ENCODE measurements around the gene MYLK3. TPM values are rescaled to one million over a fixed set of nuclear protein-coding genes. Genes with fewer than 3 reads are reported as not detected.

Gene MYLK3
- total and polyA plus RNA-seq, 3 donors from 2014 or later: 18.4 to 88.8 (median 63.4) TPM

- H3K36me3 ChIP-seq (ENCODE audit: low read depth, missing control alignments): no peaks in the 10 kb centered on the region
- intact Hi-C loops (cut with DNase I; ENCODE audit: low total_unique reads): no loop called here
- WGBS, 2 donors: 0% methylated on average over 1 of the region's 1 CpG
Observed at GRCh38 chr16:46706642-46707041, 41.5 kb downstream of the MYLK3 start.

DNA sequence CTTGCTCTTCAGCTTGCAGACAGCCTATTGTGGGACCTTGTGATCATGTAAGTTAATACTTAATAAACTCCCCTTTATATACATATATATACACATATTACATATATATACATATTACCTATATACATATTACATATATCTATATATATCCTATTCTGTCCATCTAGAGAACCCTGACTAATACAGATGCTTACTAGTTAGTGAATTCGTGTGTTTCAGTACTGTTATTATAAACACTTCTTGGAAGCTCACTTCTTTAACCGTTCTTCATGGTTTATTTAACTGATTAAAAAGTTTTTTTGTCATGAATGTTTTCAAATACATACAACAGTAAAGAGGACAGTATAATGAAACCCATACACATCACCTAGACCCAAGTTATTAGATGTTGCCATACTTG, 46.1 kb downstream of the MYLK3 start:
- Histone ChIP-seq H3K9me3 (no peaks in the 10 kb centered on the region), H3K36me3 (ENCODE audit: low read depth, missing control alignments) (no peaks in the 10 kb centered on the region), H3K4me1 (no peaks in the 10 kb centered on the region), H3K4me3 (no peak overlapping the region), H3K27ac (no peak overlapping the region), H3K27me3 (no peaks in the 10 kb centered on the region)
- DNase-seq: no peak
- WGBS, 2 donors: 90 to 92% methylated on average over 2 of the region's 2 CpGs
- no peak for TF ChIP-seq POLR2A (IDR thresholded peaks at IDR 0.05)
- TF ChIP-seq CTCF (IDR thresholded peaks at IDR 0.05): no peak
- intact Hi-C loops (cut with DNase I; ENCODE audit: low total_unique reads): no loop called here

More at GRCh38 chr16:46706642-46707041, 41.5 kb downstream of the MYLK3 start:
- TF ChIP-seq CTCF (IDR thresholded peaks at IDR 0.05): no peak
- TF ChIP-seq POLR2A (IDR thresholded peaks at IDR 0.05): no peak
- no peaks in the 10 kb centered on the region for H3K4me1 ChIP-seq
- H3K9me3 ChIP-seq: no peaks in the 10 kb centered on the region
- no peak overlapping the region for H3K4me3 ChIP-seq
- no peaks in the 10 kb centered on the region for H3K27me3 ChIP-seq
- no peak for DNase-seq
- no peak overlapping the region for H3K27ac ChIP-seq

- intact Hi-C loops (cut with DNase I; ENCODE audit: low total_unique reads): no loop called here
- H3K27me3 ChIP-seq: no peaks in the 10 kb centered on the region
- no peaks in the 10 kb centered on the region for H3K4me1 ChIP-seq
- WGBS, 2 donors: 80 to 81% methylated on average over 4 of the region's 4 CpGs
- no peak for DNase-seq
- no peak overlapping the region for H3K27ac ChIP-seq
- no peaks in the 10 kb centered on the region for H3K9me3 ChIP-seq
- no peak for TF ChIP-seq CTCF (IDR thresholded peaks at IDR 0.05)
- no peak for TF ChIP-seq POLR2A (IDR thresholded peaks at IDR 0.05)
- H3K36me3 ChIP-seq (ENCODE audit: low read depth, missing control alignments): no peaks in the 10 kb centered on the region
- H3K4me3 ChIP-seq: no peak overlapping the region
Observed at GRCh38 chr16:46701615-46702014, 46.5 kb downstream of the MYLK3 start.

GRCh38 chr16:46700048-46700447, 48.1 kb downstream of the MYLK3 start:
- no peaks in the 10 kb centered on the region for H3K9me3 ChIP-seq
- 93 to 94% methylated on average over 3 of the region's 3 CpGs for WGBS, 2 donors
- H3K36me3 ChIP-seq (ENCODE audit: low read depth, missing control alignments): no peaks in the 10 kb centered on the region
- H3K27me3 ChIP-seq: no peaks in the 10 kb centered on the region
- H3K27ac ChIP-seq: no peak overlapping the region
- intact Hi-C loops (cut with DNase I; ENCODE audit: low total_unique reads): no loop called here
- H3K4me3 ChIP-seq: no peak overlapping the region
- no peaks in the 10 kb centered on the region for H3K4me1 ChIP-seq
- TF ChIP-seq CTCF (IDR thresholded peaks at IDR 0.05) (no peak), POLR2A (IDR thresholded peaks at IDR 0.05) (no peak)
- DNase-seq: no peak

GRCh38 chr16:46696957-46697356, 51.2 kb downstream of the MYLK3 start:
- WGBS, 2 donors: 58 to 60% methylated on average over 3 of the region's 3 CpGs
- H3K9me3 ChIP-seq: no peaks in the 10 kb centered on the region
- DNase-seq: no peak
- no peak overlapping the region for H3K27ac ChIP-seq
- no peak for TF ChIP-seq POLR2A (IDR thresholded peaks at IDR 0.05)
- no peaks in the 10 kb centered on the region for H3K27me3 ChIP-seq
- no peaks in the 10 kb centered on the region for H3K36me3 ChIP-seq (ENCODE audit: low read depth, missing control alignments)
- intact Hi-C loops (cut with DNase I; ENCODE audit: low total_unique reads): no loop called here
- peaks cover 5% of the 10 kb centered on the region for H3K4me1 ChIP-seq
- H3K4me3 ChIP-seq: no peak overlapping the region
